Measurements from ENCODE around the gene GRIA4.
A peak's percentile ranks its signal among the peaks of the same experiment; 100 is the strongest.

The GRIA4 gene

GRCh38 chr11:105603156-105603555 lies 6.7 kb upstream of the GRIA4 start:
- H3K4me3 ChIP-seq (ENCODE audit: low read depth in 1 of 5, low read length in 5 of 5) = no peak overlapping the region
- H3K27ac ChIP-seq (ENCODE audit: low read depth, low read length) = no peak overlapping the region
- no peak overlapping the region for H3K9ac ChIP-seq (ENCODE audit: low read length in 5 of 5)
- peaks cover 0 to 4% (median 0%) of the 10 kb centered on the region in 5 donors for H3K9me3 ChIP-seq (ENCODE audit: control insufficient read depth in 5 of 5, low read length in 5 of 5)
- H3K27me3 ChIP-seq (ENCODE audit: control insufficient read depth in 5 of 5, insufficient read depth in 4 of 5, low read length in 5 of 5) = no peaks in the 10 kb centered on the region
- no peaks in the 10 kb centered on the region for H3K4me1 ChIP-seq (ENCODE audit: control insufficient read depth in 5 of 5, insufficient read depth in 5 of 5, low read length in 5 of 5)
- H3K36me3 ChIP-seq (ENCODE audit: control insufficient read depth in 5 of 5, insufficient read depth in 5 of 5, low read length in 5 of 5) = no peaks in the 10 kb centered on the region

- peaks cover 0 to 4% (median 0%) of the 10 kb centered on the region in 5 donors for H3K9me3 ChIP-seq (ENCODE audit: control insufficient read depth in 5 of 5, low read length in 5 of 5)
- peak overlapping the region in 1 of 5 donors; percentile 1 for H3K4me3 ChIP-seq (ENCODE audit: low read depth in 1 of 5, low read length in 5 of 5)
- no peak overlapping the region for H3K9ac ChIP-seq (ENCODE audit: low read length in 5 of 5)
- no peaks in the 10 kb centered on the region for H3K36me3 ChIP-seq (ENCODE audit: control insufficient read depth in 5 of 5, insufficient read depth in 5 of 5, low read length in 5 of 5)
- H3K4me1 ChIP-seq (ENCODE audit: control insufficient read depth in 5 of 5, insufficient read depth in 5 of 5, low read length in 5 of 5) = peaks cover 0 to 25% (median 19%) of the 10 kb centered on the region in 5 donors
- peaks cover 9 to 21% (median 19%) of the 10 kb centered on the region in 5 donors for H3K27me3 ChIP-seq (ENCODE audit: control insufficient read depth in 5 of 5, insufficient read depth in 4 of 5, low read length in 5 of 5)
- no peak overlapping the region for H3K27ac ChIP-seq (ENCODE audit: low read depth, low read length)
These were observed 512 bp upstream of the GRIA4 start for GRCh38 chr11:105609341-105609781.

GRCh38 chr11:105610871-105611571 lies 1.1 kb downstream of the GRIA4 start:
- Histone ChIP-seq H3K4me3 (ENCODE audit: low read depth in 1 of 5, low read length in 5 of 5) (peak overlapping the region in 4 of 5 donors; percentile 20 to 51 (median 45)), H3K9ac (ENCODE audit: low read length in 5 of 5) (no peak overlapping the region), H3K4me1 (ENCODE audit: control insufficient read depth in 5 of 5, insufficient read depth in 5 of 5, low read length in 5 of 5) (peaks cover 0 to 25% (median 19%) of the 10 kb centered on the region in 5 donors), H3K27ac (ENCODE audit: low read depth, low read length) (no peak overlapping the region), H3K36me3 (ENCODE audit: control insufficient read depth in 5 of 5, insufficient read depth in 5 of 5, low read length in 5 of 5) (no peaks in the 10 kb centered on the region), H3K9me3 (ENCODE audit: control insufficient read depth in 5 of 5, low read length in 5 of 5) (no peaks in the 10 kb centered on the region), H3K27me3 (ENCODE audit: control insufficient read depth in 5 of 5, insufficient read depth in 4 of 5, low read length in 5 of 5) (peaks cover 9 to 21% (median 19%) of the 10 kb centered on the region in 5 donors)

- H3K4me3 ChIP-seq (ENCODE audit: low read depth in 1 of 5, low read length in 5 of 5) = no peak overlapping the region
- no peaks in the 10 kb centered on the region for H3K36me3 ChIP-seq (ENCODE audit: control insufficient read depth in 5 of 5, insufficient read depth in 5 of 5, low read length in 5 of 5)
- no peaks in the 10 kb centered on the region for H3K9me3 ChIP-seq (ENCODE audit: control insufficient read depth in 5 of 5, low read length in 5 of 5)
- H3K27me3 ChIP-seq (ENCODE audit: control insufficient read depth in 5 of 5, insufficient read depth in 4 of 5, low read length in 5 of 5) = peaks cover 9 to 21% (median 19%) of the 10 kb centered on the region in 5 donors
- H3K4me1 ChIP-seq (ENCODE audit: control insufficient read depth in 5 of 5, insufficient read depth in 5 of 5, low read length in 5 of 5) = peaks cover 0 to 25% (median 19%) of the 10 kb centered on the region in 5 donors
- no peak overlapping the region for H3K9ac ChIP-seq (ENCODE audit: low read length in 5 of 5)
- H3K27ac ChIP-seq (ENCODE audit: low read depth, low read length) = no peak overlapping the region
These were observed 1.9 kb downstream of the GRIA4 start for GRCh38 chr11:105611572-105612441.

GRCh38 chr11:105612771-105613170 lies 2.9 kb downstream of the GRIA4 start:
- H3K4me1 ChIP-seq (ENCODE audit: control insufficient read depth in 5 of 5, insufficient read depth in 5 of 5, low read length in 5 of 5) = peaks cover 0 to 25% (median 19%) of the 10 kb centered on the region in 5 donors
- H3K36me3 ChIP-seq (ENCODE audit: control insufficient read depth in 5 of 5, insufficient read depth in 5 of 5, low read length in 5 of 5) = no peaks in the 10 kb centered on the region
- H3K27me3 ChIP-seq (ENCODE audit: control insufficient read depth in 5 of 5, insufficient read depth in 4 of 5, low read length in 5 of 5) = peaks cover 9 to 21% (median 19%) of the 10 kb centered on the region in 5 donors
- H3K9ac ChIP-seq (ENCODE audit: low read length in 5 of 5) = no peak overlapping the region
- H3K27ac ChIP-seq (ENCODE audit: low read depth, low read length) = no peak overlapping the region
- no peaks in the 10 kb centered on the region for H3K9me3 ChIP-seq (ENCODE audit: control insufficient read depth in 5 of 5, low read length in 5 of 5)
- H3K4me3 ChIP-seq (ENCODE audit: low read depth in 1 of 5, low read length in 5 of 5) = no peak overlapping the region

- Histone ChIP-seq H3K27ac (ENCODE audit: low read depth, low read length) (no peak overlapping the region), H3K9me3 (ENCODE audit: control insufficient read depth in 5 of 5, low read length in 5 of 5) (no peaks in the 10 kb centered on the region), H3K4me3 (ENCODE audit: low read depth in 1 of 5, low read length in 5 of 5) (no peak overlapping the region), H3K27me3 (ENCODE audit: control insufficient read depth in 5 of 5, insufficient read depth in 4 of 5, low read length in 5 of 5) (peaks cover 9 to 21% (median 19%) of the 10 kb centered on the region in 5 donors), H3K4me1 (ENCODE audit: control insufficient read depth in 5 of 5, insufficient read depth in 5 of 5, low read length in 5 of 5) (peaks cover 0 to 25% (median 19%) of the 10 kb centered on the region in 5 donors), H3K9ac (ENCODE audit: low read length in 5 of 5) (no peak overlapping the region), H3K36me3 (ENCODE audit: control insufficient read depth in 5 of 5, insufficient read depth in 5 of 5, low read length in 5 of 5) (no peaks in the 10 kb centered on the region)
These were observed 3.3 kb downstream of the GRIA4 start for GRCh38 chr11:105613183-105613582.

GRCh38 chr11:105618343-105618955 lies 8.6 kb downstream of the GRIA4 start:
- Histone ChIP-seq H3K9ac (ENCODE audit: low read length in 5 of 5) (no peak overlapping the region), H3K9me3 (ENCODE audit: control insufficient read depth in 5 of 5, low read length in 5 of 5) (no peaks in the 10 kb centered on the region), H3K4me1 (ENCODE audit: control insufficient read depth in 5 of 5, insufficient read depth in 5 of 5, low read length in 5 of 5) (no peaks in the 10 kb centered on the region), H3K36me3 (ENCODE audit: control insufficient read depth in 5 of 5, insufficient read depth in 5 of 5, low read length in 5 of 5) (no peaks in the 10 kb centered on the region), H3K4me3 (ENCODE audit: low read depth in 1 of 5, low read length in 5 of 5) (no peak overlapping the region), H3K27me3 (ENCODE audit: control insufficient read depth in 5 of 5, insufficient read depth in 4 of 5, low read length in 5 of 5) (no peaks in the 10 kb centered on the region), H3K27ac (ENCODE audit: low read depth, low read length) (no peak overlapping the region)

- no peaks in the 10 kb centered on the region for H3K36me3 ChIP-seq (ENCODE audit: control insufficient read depth in 5 of 5, insufficient read depth in 5 of 5, low read length in 5 of 5)
- no peaks in the 10 kb centered on the region for H3K27me3 ChIP-seq (ENCODE audit: control insufficient read depth in 5 of 5, insufficient read depth in 4 of 5, low read length in 5 of 5)
- no peak overlapping the region for H3K9ac ChIP-seq (ENCODE audit: low read length in 5 of 5)
- no peak overlapping the region for H3K4me3 ChIP-seq (ENCODE audit: low read depth in 1 of 5, low read length in 5 of 5)
- H3K27ac ChIP-seq (ENCODE audit: low read depth, low read length) = no peak overlapping the region
- no peaks in the 10 kb centered on the region for H3K9me3 ChIP-seq (ENCODE audit: control insufficient read depth in 5 of 5, low read length in 5 of 5)
- H3K4me1 ChIP-seq (ENCODE audit: control insufficient read depth in 5 of 5, insufficient read depth in 5 of 5, low read length in 5 of 5) = no peaks in the 10 kb centered on the region
These were observed 9.7 kb downstream of the GRIA4 start for GRCh38 chr11:105619556-105619955.

GRCh38 chr11:105622016-105622415 lies 12.1 kb downstream of the GRIA4 start:
- no peak overlapping the region for H3K4me3 ChIP-seq (ENCODE audit: low read depth in 1 of 5, low read length in 5 of 5)
- H3K27me3 ChIP-seq (ENCODE audit: control insufficient read depth in 5 of 5, insufficient read depth in 4 of 5, low read length in 5 of 5) = no peaks in the 10 kb centered on the region
- no peaks in the 10 kb centered on the region for H3K4me1 ChIP-seq (ENCODE audit: control insufficient read depth in 5 of 5, insufficient read depth in 5 of 5, low read length in 5 of 5)
- H3K9ac ChIP-seq (ENCODE audit: low read length in 5 of 5) = no peak overlapping the region
- no peaks in the 10 kb centered on the region for H3K9me3 ChIP-seq (ENCODE audit: control insufficient read depth in 5 of 5, low read length in 5 of 5)
- H3K36me3 ChIP-seq (ENCODE audit: control insufficient read depth in 5 of 5, insufficient read depth in 5 of 5, low read length in 5 of 5) = no peaks in the 10 kb centered on the region
- H3K27ac ChIP-seq (ENCODE audit: low read depth, low read length) = no peak overlapping the region
